Measurements from ENCODE around the gene CHRNG. TPM values are rescaled to one million over a fixed set of nuclear protein-coding genes. Genes with fewer than 3 reads are reported as not detected.

The CHRNG gene
- polyA plus RNA-seq, 1 donor from 2014 or later, result not detected

- no peaks in the 10 kb centered on the region for H3K9me3 ChIP-seq (ENCODE audit: low read length)
- peaks cover 28% of the 10 kb centered on the region for H3K27me3 ChIP-seq (ENCODE audit: insufficient read depth, low read depth, low read length)
- H3K9me2 ChIP-seq (ENCODE audit: insufficient read depth, low read length), result no peaks in the 10 kb centered on the region
- no peaks in the 10 kb centered on the region for H4K20me1 ChIP-seq (ENCODE audit: insufficient read depth)
- H3K27ac ChIP-seq (ENCODE audit: low read length), result no peak overlapping the region
- no peak overlapping the region for H2AFZ ChIP-seq (ENCODE audit: low read depth, low read length)
- H3K4me2 ChIP-seq (ENCODE audit: low read length), result no peak overlapping the region
- H3K36me3 ChIP-seq (ENCODE audit: insufficient read depth, low read length), result no peaks in the 10 kb centered on the region
- no peaks in the 10 kb centered on the region for H3F3A ChIP-seq (ENCODE audit: insufficient read depth, low read length, poor library complexity, severe bottlenecking)
- H3K9ac ChIP-seq (ENCODE audit: low read length), result no peak overlapping the region
- H3K4me3 ChIP-seq (ENCODE audit: low read length), result no peak overlapping the region
- TF ChIP-seq POLR2AphosphoS5 (IDR thresholded peaks at IDR 0.05), result no peak
- no peak for TF ChIP-seq CTCF (IDR thresholded peaks at IDR 0.05; ENCODE audit: poor library complexity, severe bottlenecking)
- TF ChIP-seq REST (IDR thresholded peaks at IDR 0.05; ENCODE audit: borderline replicate concordance), result no peak
- no peak for TF ChIP-seq TAF1 (IDR thresholded peaks at IDR 0.05; ENCODE audit: low read depth)
- no peak for TF ChIP-seq EP300 (conservative IDR thresholded peaks at IDR 0.05; ENCODE audit: poor library complexity, severe bottlenecking)
- TF ChIP-seq MXI1 (conservative IDR thresholded peaks at IDR 0.05; ENCODE audit: poor library complexity, severe bottlenecking), result no peak
- no peak for TF ChIP-seq SMC3 (conservative IDR thresholded peaks at IDR 0.05; ENCODE audit: poor library complexity)
- TF ChIP-seq EZH2 (IDR thresholded peaks at IDR 0.05; ENCODE audit: borderline replicate concordance, insufficient read depth, low read length, poor library complexity, severe bottlenecking), result no peak
- no peak for TF ChIP-seq RAD21 (conservative IDR thresholded peaks at IDR 0.05)
- H3K79me2 ChIP-seq (replicated peaks; ENCODE audit: insufficient read depth, low read length), result no peaks in the 10 kb centered on the region
Observed at GRCh38 chr2:232520489-232520888, 19.0 kb upstream of the CHRNG start.

- Histone ChIP-seq H3K79me2 (replicated peaks; ENCODE audit: insufficient read depth, low read length) (no peaks in the 10 kb centered on the region), H3K9ac (ENCODE audit: low read length) (no peak overlapping the region), H3K27me3 (ENCODE audit: insufficient read depth, low read depth, low read length) (peaks cover 28% of the 10 kb centered on the region), H3K9me3 (ENCODE audit: low read length) (no peaks in the 10 kb centered on the region), H3K9me2 (ENCODE audit: insufficient read depth, low read length) (no peaks in the 10 kb centered on the region), H3F3A (ENCODE audit: insufficient read depth, low read length, poor library complexity, severe bottlenecking) (no peaks in the 10 kb centered on the region), H2AFZ (ENCODE audit: low read depth, low read length) (no peak overlapping the region), H3K36me3 (ENCODE audit: insufficient read depth, low read length) (no peaks in the 10 kb centered on the region), H3K27ac (ENCODE audit: low read length) (no peak overlapping the region), H3K4me3 (ENCODE audit: low read length) (no peak overlapping the region), H4K20me1 (ENCODE audit: insufficient read depth) (no peaks in the 10 kb centered on the region), H3K4me2 (ENCODE audit: low read length) (no peak overlapping the region)
- TF ChIP-seq CTCF (IDR thresholded peaks at IDR 0.05; ENCODE audit: poor library complexity, severe bottlenecking), result no peak
- TF ChIP-seq SMC3 (conservative IDR thresholded peaks at IDR 0.05; ENCODE audit: poor library complexity), result no peak
- TF ChIP-seq REST (IDR thresholded peaks at IDR 0.05; ENCODE audit: borderline replicate concordance), result no peak
- TF ChIP-seq POLR2AphosphoS5 (IDR thresholded peaks at IDR 0.05), result no peak
- TF ChIP-seq EZH2 (IDR thresholded peaks at IDR 0.05; ENCODE audit: borderline replicate concordance, insufficient read depth, low read length, poor library complexity, severe bottlenecking), result no peak
- TF ChIP-seq EP300 (conservative IDR thresholded peaks at IDR 0.05; ENCODE audit: poor library complexity, severe bottlenecking), result no peak
- no peak for TF ChIP-seq MXI1 (conservative IDR thresholded peaks at IDR 0.05; ENCODE audit: poor library complexity, severe bottlenecking)
- no peak for TF ChIP-seq TAF1 (IDR thresholded peaks at IDR 0.05; ENCODE audit: low read depth)
- no peak for TF ChIP-seq RAD21 (conservative IDR thresholded peaks at IDR 0.05)
Observed at GRCh38 chr2:232521098-232521497, 18.4 kb upstream of the CHRNG start.

Data from neural cell (in vitro differentiated cells).